ENCODE data around the gene TOE1.
"Not testable (repeated sequence)": the region's sequence is repeated elsewhere in the genome, so short reads cannot be mapped to it uniquely, and the experiment has no call there.

TOE1 gene

GRCh38 chr1:45355683-45356082, 15.7 kb downstream of the TOE1 start:
- no peak for DNase-seq (ENCODE audit: low read depth)

- DNase-seq (ENCODE audit: low read depth) = no peak
Measured at GRCh38 chr1:45356186-45356585, 16.2 kb downstream of the TOE1 start.

GRCh38 chr1:45359882-45360513, 20.0 kb downstream of the TOE1 start:
- no peak for DNase-seq (ENCODE audit: low read depth)

- not testable (repeated sequence) for DNase-seq (ENCODE audit: low read depth)
Measured at GRCh38 chr1:45360981-45361380, 21.0 kb downstream of the TOE1 start.

- DNase-seq (ENCODE audit: low read depth) = no peak
Measured at GRCh38 chr1:45364294-45364693, 24.3 kb downstream of the TOE1 start.

- DNase-seq (ENCODE audit: low read depth) = no peak
Measured at GRCh38 chr1:45365051-45365450, 25.1 kb downstream of the TOE1 start.

GRCh38 chr1:45370575-45370974, 30.6 kb downstream of the TOE1 start:
- DNase-seq (ENCODE audit: low read depth) = no peak

- no peak for DNase-seq (ENCODE audit: low read depth)
Measured at GRCh38 chr1:45373573-45373972, 33.6 kb downstream of the TOE1 start.

GRCh38 chr1:45375104-45376090, 35.4 kb downstream of the TOE1 start:
- no peak for DNase-seq (ENCODE audit: low read depth)

- DNase-seq (ENCODE audit: low read depth) = no peak
Measured at GRCh38 chr1:45378184-45378583, 38.2 kb downstream of the TOE1 start.

GRCh38 chr1:45379524-45379923, 39.6 kb downstream of the TOE1 start:
- DNase-seq (ENCODE audit: low read depth) = no peak

GRCh38 chr1:45380125-45380524, 40.2 kb downstream of the TOE1 start:
- DNase-seq (ENCODE audit: low read depth) = no peak

GRCh38 chr1:45380730-45381129, 40.8 kb downstream of the TOE1 start:
- DNase-seq (ENCODE audit: low read depth) = no peak

- no peak for DNase-seq (ENCODE audit: low read depth)
Measured at GRCh38 chr1:45381243-45381642, 41.3 kb downstream of the TOE1 start.

GRCh38 chr1:45383191-45383590, 43.2 kb downstream of the TOE1 start:
- no peak for DNase-seq (ENCODE audit: low read depth)

- not testable (repeated sequence) for DNase-seq (ENCODE audit: low read depth)
Measured at GRCh38 chr1:45384213-45384612, 44.2 kb downstream of the TOE1 start.

GRCh38 chr1:45385302-45385701, 45.3 kb downstream of the TOE1 start:
- DNase-seq (ENCODE audit: low read depth) = no peak

- no peak for DNase-seq (ENCODE audit: low read depth)
Measured at GRCh38 chr1:45386219-45386618, 46.2 kb downstream of the TOE1 start.

All from stimulated activated CD8-positive, alpha-beta memory T cell treated with anti-CD3 and anti-CD28 coated beads, Interleukin-12 subunit alpha, Interleukin-12 subunit beta, amount 100 ng/mL, for 4 hours (primary cell).